Smooth muscle cell (in vitro differentiated cells): ENCODE measurements around the gene ROBO1. TPM values are rescaled to one million over a fixed set of nuclear protein-coding genes. Genes with fewer than 3 reads are reported as not detected.

Experiments used
- DNase-seq: peaks from one replicate; lab custom pipeline; 2025; ENCODE audit not compliant: unreplicated experiment; lab: John Stamatoyannopoulos, UW
- H2AFZ ChIP-seq: fragments of 200-600 bp; sonication (generic); 2 replicates; pipeline ENCODE4 v1.6.0; 2016; ENCODE audit warnings: antibody characterized with exemption, low read depth, mild to moderate bottlenecking
- H3F3A ChIP-seq: fragments of 200-600 bp; sonication (generic); 2 replicates; pipeline ENCODE4 v1.6.0; 2017; ENCODE audit warnings: antibody characterized with exemption, low read depth
- H3K27ac ChIP-seq: fragments of 200-600 bp; sonication (generic); 2 replicates; pipeline ENCODE4 v1.5.1; 2016; ENCODE audit warnings: low read depth, mild to moderate bottlenecking
- H3K27me3 ChIP-seq: fragments of 200-600 bp; sonication (generic); 2 replicates; pipeline ENCODE4 v1.6.1; 2016; ENCODE audit warnings: low read depth, mild to moderate bottlenecking
- H3K36me3 ChIP-seq: fragments of 200-600 bp; sonication (generic); 2 replicates; pipeline ENCODE4 v1.5.1; 2016; ENCODE audit warnings: low read depth
- H3K4me1 ChIP-seq: fragments of 200-600 bp; sonication (generic); 2 replicates; pipeline ENCODE4 v1.5.1; 2016; ENCODE audit warnings: low read depth
- H3K4me2 ChIP-seq: fragments of 200-600 bp; sonication (generic); 2 replicates; pipeline ENCODE4 v1.6.0; 2016; ENCODE audit warnings: mild to moderate bottlenecking
- H3K4me3 ChIP-seq: fragments of 200-600 bp; sonication (generic); 2 replicates; pipeline ENCODE4 v1.5.1; 2016; ENCODE audit warnings: mild to moderate bottlenecking
- H3K79me2 ChIP-seq: fragments of 200-600 bp; sonication (generic); 2 replicates; pipeline ENCODE4 v1.6.0; 2016; ENCODE audit warnings: low read depth, mild to moderate bottlenecking
- H3K9ac ChIP-seq: fragments of 200-600 bp; sonication (generic); 2 replicates; pipeline ENCODE4 v1.6.0; 2016; ENCODE audit warnings: low read depth
- H3K9me3 ChIP-seq: fragments of 200-600 bp; sonication (generic); replicated peaks from 2 replicates; pipeline ENCODE4 v1.5.1; 2016; ENCODE audit warnings: low read depth
- H4K20me1 ChIP-seq: fragments of 200-600 bp; sonication (generic); 2 replicates; pipeline ENCODE4 v1.6.0; 2016; ENCODE audit warnings: low read depth
- CTCF ChIP-seq: fragments of 200-600 bp; sonication (generic); IDR thresholded peaks from 2 replicates; pipeline ENCODE4 v1.5.1; 2017; ENCODE audit warnings: borderline replicate concordance, mild to moderate bottlenecking, antibody characterized with exemption; ENCODE audit not compliant: insufficient read depth, poor library complexity, severe bottlenecking
- WGBS: methylation state at CpG from one replicate; pipeline ENCODE4 v1.1.7; 2016; ENCODE audit warnings: low lambda C conversion rate; 5-methylcytosine and 5-hydroxymethylcytosine counted together
- polyA plus RNA-seq: library from polyadenylated mRNA; unstranded; fragments of >200 nt; fragmentation: Nextera tagmentation; extraction: Ambion mirVana; gene quantifications from 2 replicates; pipeline ENCODE4 v1.2.1, GENCODE V29; 2016
- total RNA-seq: library from RNA; depleted of rRNA; stranded (reverse); fragments of >200 nt; gene quantifications from 2 replicates; pipeline ENCODE4 v1.2.3, GENCODE V29; 2014

ROBO1 gene
- total and polyA plus RNA-seq, 2 experiments from 2014 or later: 30.5 to 79.5 TPM

GRCh38 chr3:79204351-79204750 lies 563.4 kb downstream of the ROBO1 start:
- H3K36me3 ChIP-seq: no peaks in the 10 kb centered on the region
- 72% methylated on average over 3 of the region's 3 CpGs for WGBS
- H3K9ac ChIP-seq: no peak overlapping the region
- DNase-seq: no peak
- H3K27me3 ChIP-seq: no peaks in the 10 kb centered on the region
- H3F3A ChIP-seq: no peaks in the 10 kb centered on the region
- H2AFZ ChIP-seq: no peak overlapping the region
- no peaks in the 10 kb centered on the region for H3K9me3 ChIP-seq
- H3K79me2 ChIP-seq: no peaks in the 10 kb centered on the region
- H3K4me2 ChIP-seq: no peak overlapping the region
- H3K4me3 ChIP-seq: no peak overlapping the region
- no peaks in the 10 kb centered on the region for H4K20me1 ChIP-seq
- H3K4me1 ChIP-seq: peaks cover 28% of the 10 kb centered on the region
- no peak for TF ChIP-seq CTCF
- no peak overlapping the region for H3K27ac ChIP-seq

GRCh38 chr3:79203144-79203519 lies 564.7 kb downstream of the ROBO1 start:
- Histone ChIP-seq H3F3A (no peaks in the 10 kb centered on the region), H3K4me2 (no peak overlapping the region), H3K4me1 (peaks cover 28% of the 10 kb centered on the region), H3K9me3 (no peaks in the 10 kb centered on the region), H2AFZ (no peak overlapping the region), H3K4me3 (no peak overlapping the region), H3K79me2 (no peaks in the 10 kb centered on the region), H3K27ac (no peak overlapping the region), H4K20me1 (no peaks in the 10 kb centered on the region), H3K36me3 (no peaks in the 10 kb centered on the region), H3K9ac (no peak overlapping the region), H3K27me3 (no peaks in the 10 kb centered on the region)
- TF ChIP-seq CTCF: no peak
- 17% methylated on average over 3 of the region's 3 CpGs for WGBS
- DNase-seq: no peak

- TF ChIP-seq CTCF: no peak
- no peak for DNase-seq
- Histone ChIP-seq H3K9me3 (no peaks in the 10 kb centered on the region), H3K4me3 (no peak overlapping the region), H3K4me2 (no peak overlapping the region), H3K4me1 (peaks cover 28% of the 10 kb centered on the region), H3K36me3 (no peaks in the 10 kb centered on the region), H3K9ac (no peak overlapping the region), H3K27me3 (no peaks in the 10 kb centered on the region), H4K20me1 (no peaks in the 10 kb centered on the region), H3K27ac (no peak overlapping the region), H3K79me2 (no peaks in the 10 kb centered on the region), H2AFZ (no peak overlapping the region), H3F3A (no peaks in the 10 kb centered on the region)
- WGBS: 54% methylated on average over 5 of the region's 5 CpGs
These were observed 565.2 kb downstream of the ROBO1 start for GRCh38 chr3:79202471-79203143.

GRCh38 chr3:79200456-79200855 lies 567.3 kb downstream of the ROBO1 start:
- Histone ChIP-seq H4K20me1 (no peaks in the 10 kb centered on the region), H3K4me3 (no peak overlapping the region), H3K9me3 (no peaks in the 10 kb centered on the region), H3K27ac (no peak overlapping the region), H3K36me3 (no peaks in the 10 kb centered on the region), H2AFZ (no peak overlapping the region), H3F3A (no peaks in the 10 kb centered on the region), H3K79me2 (no peaks in the 10 kb centered on the region), H3K4me2 (no peak overlapping the region), H3K27me3 (no peaks in the 10 kb centered on the region), H3K9ac (no peak overlapping the region), H3K4me1 (peaks cover 28% of the 10 kb centered on the region)
- no peak for TF ChIP-seq CTCF
- WGBS: 29% methylated on average over 1 of the region's 1 CpG
- no peak for DNase-seq
